GM12878 (cell line): ENCODE data around the gene FAXC. TPM values are rescaled to one million over a fixed set of nuclear protein-coding genes. Genes with fewer than 3 reads are reported as not detected.

Experiments used
- ATAC-seq: fragments of 200-7000 bp; cut with Tn5 transposase; 3 replicates; pipeline ENCODE4 v1.9.1; 2020; ENCODE audit warnings: mild to moderate bottlenecking, moderate library complexity
- BruUV-seq: library from RNA; stranded (reverse); fragments of 400-500 nt; replicated peaks from 2 replicates; lab custom pipeline; 2021; lab: Mats Ljungman, UMichigan
- CTCF ChIA-PET: fragments of 300-600 bp; sonication (Branson Sonifier 250); formaldehyde crosslinking; extraction: SDS; loops from one replicate; lab custom pipeline; 2021; ENCODE audit warnings: inconsistent platforms; lab: Yijun Ruan, JAX
- POLR2A ChIA-PET: fragments of 350-600 bp; formaldehyde crosslinking; extraction: SDS; loops from one replicate; lab custom pipeline; 2021; ENCODE audit warnings: inconsistent platforms; lab: Charles Lee
- RAD21 ChIA-PET: fragments of 300-600 bp; sonication (Branson Sonifier 250); formaldehyde crosslinking; loops from one replicate; lab custom pipeline; 2023; ENCODE audit warnings: antibody characterized with exemption; ENCODE audit not compliant: unreplicated experiment; lab: Charles Lee
- SMC1A ChIA-PET: fragments of 300-600 bp; sonication (Branson Sonifier 250); formaldehyde crosslinking; loops from one replicate; lab custom pipeline; 2023; ENCODE audit not compliant: unreplicated experiment, uncharacterized antibody; lab: Charles Lee
- DNase-seq: peaks from one replicate; pipeline ENCODE4 v3.0.0-alpha.2; 2011; ENCODE audit warnings: low read depth, low spot score
- FAIRE-seq: peaks from 3 replicates; lab custom pipeline; 2011; peaks lifted over from hg19 to GRCh38; lab: Jason Lieb, UNC
- H2AFZ ChIP-seq: 2 replicates; pipeline ENCODE4 v1.6.0; 2011; ENCODE audit warnings: low read depth, low read length, control low read depth; ENCODE audit not compliant: control insufficient read depth
- H3K27ac ChIP-seq: 2 replicates; pipeline ENCODE4 v1.5.1; 2011; ENCODE audit warnings: control low read depth; ENCODE audit not compliant: control insufficient read depth, insufficient read depth
- H3K27me3 ChIP-seq, 2 experiments: replicated peaks in 1 of 2; 2 replicates each; pipeline versions ENCODE4 v1.6.0 to v1.6.1; 2011; ENCODE audit warnings: low read length in 1 of 2; ENCODE audit not compliant: control insufficient read depth in 2 of 2, insufficient read depth in 2 of 2
- H3K36me3 ChIP-seq, 2 experiments: 2 replicates each; pipeline ENCODE4 v1.5.1; 2011; ENCODE audit warnings: low read length in 1 of 2; ENCODE audit not compliant: control insufficient read depth in 2 of 2, insufficient read depth in 2 of 2
- H3K4me1 ChIP-seq: 2 replicates; pipeline ENCODE4 v1.6.1; 2011; ENCODE audit warnings: mild to moderate bottlenecking, low read length, moderate library complexity, mixed read lengths; ENCODE audit not compliant: control insufficient read depth, insufficient read depth
- H3K4me2 ChIP-seq: 2 replicates; pipeline ENCODE4 v1.6.0; 2011; ENCODE audit warnings: control low read depth; ENCODE audit not compliant: control insufficient read depth, insufficient read depth
- H3K4me3 ChIP-seq: fragments of 200-600 bp; sonication (generic); 2 replicates; pipeline ENCODE4 v1.5.1; 2016
- H3K79me2 ChIP-seq: 2 replicates; pipeline ENCODE4 v1.6.0; 2011; ENCODE audit warnings: low read length; ENCODE audit not compliant: control insufficient read depth, insufficient read depth
- H3K9ac ChIP-seq: 2 replicates; pipeline ENCODE4 v1.8.0; 2011; ENCODE audit warnings: low read length, control low read depth, mixed read lengths; ENCODE audit not compliant: control insufficient read depth, insufficient read depth
- H3K9me3 ChIP-seq: replicated peaks from 3 replicates; pipeline ENCODE4 v1.5.1; 2011; ENCODE audit warnings: mild to moderate bottlenecking, low read length; ENCODE audit not compliant: control insufficient read depth, insufficient read depth
- H4K20me1 ChIP-seq: 2 replicates; pipeline ENCODE4 v1.6.0; 2011; ENCODE audit not compliant: control insufficient read depth, insufficient read depth
- ATF3 ChIP-seq: IDR thresholded peaks from 2 replicates; pipeline ENCODE4 v1.6.1; 2011; ENCODE audit warnings: low read depth, mild to moderate bottlenecking, low read length, moderate library complexity, borderline replicate concordance; ENCODE audit errors: extremely low read depth
- BHLHE40 ChIP-seq, 2 experiments: fragments of 450-650 bp in 1 of 2; IDR thresholded peaks; 2 replicates each; pipeline ENCODE4 v1.6.1; 2011 to 2017; ENCODE audit warnings: low read depth in 2 of 2, borderline replicate concordance in 1 of 2, improper control_type of control experiment in 1 of 2, low read length in 1 of 2, mild to moderate bottlenecking in 1 of 2
- CEBPB ChIP-seq, 2 experiments: fragments of 150-350 bp in 1 of 2; IDR thresholded peaks; 2 replicates each; pipeline ENCODE4 v1.6.1; 2012 to 2014; ENCODE audit warnings: low read depth in 2 of 2, low read length in 2 of 2, borderline replicate concordance in 1 of 2, inconsistent platforms in 1 of 2
- CREM ChIP-seq: IDR thresholded peaks from 2 replicates; pipeline ENCODE4 v1.6.1; 2014; ENCODE audit warnings: antibody characterized with exemption, low read depth
- ELK1 ChIP-seq: IDR thresholded peaks from 2 replicates; pipeline ENCODE4 v1.6.1; 2012; ENCODE audit warnings: low read depth, low read length, improper control_type of control experiment
- ETV6 ChIP-seq, 2 experiments: fragments of 450-650 bp in 1 of 2; IDR thresholded peaks in 1 of 2; conservative IDR thresholded peaks in 1 of 2; 2 replicates each; pipeline ENCODE4 v1.6.1; 2014; ENCODE audit warnings: antibody characterized with exemption in 1 of 2, borderline replicate concordance in 1 of 2, low read depth in 1 of 2, mild to moderate bottlenecking in 1 of 2, moderate library complexity in 1 of 2
- GATAD2B ChIP-seq: fragments of 450-650 bp; conservative IDR thresholded peaks from 2 replicates; pipeline ENCODE4 v1.6.1; 2017; ENCODE audit warnings: low read depth, mild to moderate bottlenecking, moderate library complexity
- MEF2B ChIP-seq: fragments of 450-650 bp; IDR thresholded peaks from 2 replicates; pipeline ENCODE4 v1.6.1; 2018; ENCODE audit warnings: mild to moderate bottlenecking, moderate library complexity; ENCODE audit not compliant: partially characterized antibody, poor library complexity, severe bottlenecking
- NFXL1 ChIP-seq: fragments of 450-650 bp; IDR thresholded peaks from 2 replicates; pipeline ENCODE4 v1.6.1; 2017; ENCODE audit warnings: antibody characterized with exemption, mild to moderate bottlenecking, borderline replicate concordance
- NKRF ChIP-seq: fragments of 450-650 bp; conservative IDR thresholded peaks from 2 replicates; pipeline ENCODE4 v1.6.1; 2017; ENCODE audit warnings: mild to moderate bottlenecking, moderate library complexity
- POLR2A ChIP-seq: IDR thresholded peaks from 2 replicates; pipeline ENCODE4 v1.6.1; 2011; ENCODE audit warnings: low read depth, mild to moderate bottlenecking, low read length
- RB1 ChIP-seq: fragments of 450-650 bp; formaldehyde crosslinking; IDR thresholded peaks from 2 replicates; pipeline ENCODE4 v1.6.1; 2017; ENCODE audit warnings: mild to moderate bottlenecking, borderline replicate concordance
- RELA ChIP-seq: fragments of 450-650 bp; IDR thresholded peaks from 2 replicates; pipeline ENCODE4 v1.8.0; 2014; ENCODE audit warnings: borderline replicate concordance; ENCODE audit not compliant: partially characterized antibody
- RFX5 ChIP-seq: IDR thresholded peaks from 2 replicates; pipeline ENCODE4 v1.6.1; 2011; ENCODE audit warnings: low read depth, low read length, improper control_type of control experiment
- SUPT20H ChIP-seq: IDR thresholded peaks from 2 replicates; pipeline ENCODE4 v1.6.1; 2011; ENCODE audit warnings: low read depth, mild to moderate bottlenecking, low read length, moderate library complexity, borderline replicate concordance; ENCODE audit not compliant: control insufficient read depth
- TCF12 ChIP-seq: IDR thresholded peaks from 2 replicates; pipeline ENCODE4 v1.6.1; 2011; ENCODE audit warnings: low read depth, mild to moderate bottlenecking, low read length
- ZNF592 ChIP-seq: fragments of 450-650 bp; IDR thresholded peaks from 2 replicates; pipeline ENCODE4 v1.6.1; 2017; ENCODE audit warnings: mild to moderate bottlenecking, moderate library complexity
- WGBS: methylation state at CpG from one replicate; pipeline ENCODE4 v1.1.6; 2016; ENCODE audit warnings: low lambda C conversion rate; ENCODE audit not compliant: insufficient replicate concordance, insufficient coverage; ENCODE audit errors: missing lambda C conversion rate; 5-methylcytosine and 5-hydroxymethylcytosine counted together
- in situ Hi-C: fragments of 300-500 bp; cut with MboI; formaldehyde crosslinking; loops from 9 replicates; pipeline ENCODE4 v1.14.3; 2018; ENCODE audit warnings: mixed read lengths
- intact Hi-C: fragments of 100-400 bp; cut with micrococcal nuclease; formaldehyde crosslinking; loops from one replicate; pipeline ENCODE4 v1.14.2; 2022; ENCODE audit not compliant: unreplicated experiment
- polyA plus RNA-seq, 11 experiments: library from polyadenylated mRNA; depleted of rRNA in 4 of 11; unstranded in 6 of 11; stranded (reverse) in 5 of 11; fragments of >200 nt; fragmentation: Nextera tagmentation in 4 of 11; fragmentation: Illumina TruSeq in 1 of 11; extraction: Ambion mirVana in 4 of 11; extraction: Trizol in 1 of 11; gene quantifications; 1 replicate in 1 of 11; 2 replicates in 10 of 11; pipeline versions ENCODE4 v1.2.1 to v1.2.3, GENCODE V29; 2011 to 2016; ENCODE audit warnings: inconsistent platforms in 2 of 11, missing spikeins in 2 of 11, low read depth in 1 of 11
- total RNA-seq, 4 experiments: library from RNA; depleted of rRNA in 3 of 4; stranded (reverse); fragments of >200 nt in 3 of 4; fragmentation: Illumina TruSeq in 1 of 4; extraction: Trizol in 1 of 4; gene quantifications; 2 replicates each; pipeline versions ENCODE4 v1.2.1 to v1.2.3, GENCODE V29; 2013 to 2021

The FAXC gene
- total and polyA plus RNA-seq, 10 of the 15 experiments (the other 5 are each of a cell fraction or from before 2014, with no cell fraction given): not detected

GRCh38 chr6:99397287-99397686 lies 47.8 kb upstream of the FAXC start:
- RAD21 ChIA-PET: no interaction called here
- H4K20me1 ChIP-seq: no peaks in the 10 kb centered on the region
- TF ChIP-seq CEBPB (IDR thresholded peaks at IDR 0.05; ENCODE audit: borderline replicate concordance in 1 of 2, low read depth in 2 of 2, low read length in 2 of 2) (no peak), NKRF (no peak), RFX5 (no peak), ETV6 (conservative IDR thresholded peaks at IDR 0.05 in 1 of 2, IDR thresholded peaks at IDR 0.05 in 1 of 2; ENCODE audit: borderline replicate concordance in 1 of 2, low read depth in 1 of 2) (no peak), GATAD2B (no peak), MEF2B (no peak), NFXL1 (no peak), RELA (no peak), CREM (no peak), ATF3 (no peak), RB1 (no peak), BHLHE40 (IDR thresholded peaks at IDR 0.05; ENCODE audit: borderline replicate concordance in 1 of 2, low read depth in 2 of 2, low read length in 1 of 2) (no peak), ELK1 (no peak), TCF12 (no peak), POLR2A (no peak), SUPT20H (no peak), ZNF592 (no peak)

More at GRCh38 chr6:99397287-99397686, 47.8 kb upstream of the FAXC start:
- in situ Hi-C loops (no loop called here), intact Hi-C loops (no loop called here)
- FAIRE-seq (no peak), ATAC-seq (no peak), DNase-seq (no peak)
- ChIA-PET POLR2A (no interaction called here), CTCF (interaction anchor here (1.7 kb wide), 1 partner anchor 27 kb away, joined by 4 read pairs; the partner anchor contains the start of gene PNISR), SMC1A (interaction anchor here (0.6 to 2.6 kb wide), 2 partner anchors 29 to 63 kb away, joined by 3 to 9 read pairs; no protein-coding TSS in a partner anchor)
- Histone ChIP-seq H3K4me2 (no peak overlapping the region), H3K4me1 (no peaks in the 10 kb centered on the region), H3K4me3 (no peak overlapping the region), H3K27ac (no peak overlapping the region), H2AFZ (no peak overlapping the region), H3K9me3 (no peaks in the 10 kb centered on the region), H3K9ac (no peak overlapping the region), H3K79me2 (no peaks in the 10 kb centered on the region), H3K27me3 (no peaks in the 10 kb centered on the region), H3K36me3 (peaks cover 2 to 17% of the 10 kb centered on the region in 2 experiments)
- no TSS peak for BruUV-seq
- 57% methylated on average over 1 of the region's 1 CpG for WGBS
